ENCODE measurements around the gene TAGLN. TPM values are rescaled to one million over a fixed set of nuclear protein-coding genes. Genes with fewer than 3 reads are reported as not detected.
A peak's percentile ranks its signal among the peaks of the same experiment; 100 is the strongest.

Gene TAGLN
- total RNA-seq, 1 experiment from 2014 or later: 912 TPM

GRCh38 chr11:117223741-117224689 is 24.8 kb downstream of the TAGLN start:
- in situ Hi-C loops (cut with HindIII; ENCODE audit: low sequenced_read_pairs): no loop called here
- DNase-seq (ENCODE audit: low spot score): no peak

GRCh38 chr11:117225553-117226170 is 26.5 kb downstream of the TAGLN start:
- in situ Hi-C loops (cut with HindIII; ENCODE audit: low sequenced_read_pairs): no loop called here
- DNase-seq (ENCODE audit: low spot score): no peak

- in situ Hi-C loops (cut with HindIII; ENCODE audit: low sequenced_read_pairs): no loop called here
- peak; percentile 91 for DNase-seq (ENCODE audit: low spot score)
Observed at GRCh38 chr11:117226388-117227385, 27.5 kb downstream of the TAGLN start.

GRCh38 chr11:117228091-117228490 is 28.9 kb downstream of the TAGLN start:
- in situ Hi-C loops (cut with HindIII; ENCODE audit: low sequenced_read_pairs): no loop called here

GRCh38 chr11:117229411-117229810 is 30.2 kb downstream of the TAGLN start:
- DNase-seq (ENCODE audit: low spot score): no peak
- in situ Hi-C loops (cut with HindIII; ENCODE audit: low sequenced_read_pairs): no loop called here

More at GRCh38 chr11:117228091-117228490, 28.9 kb downstream of the TAGLN start:
- no peak for DNase-seq (ENCODE audit: low spot score)

- no peak for DNase-seq (ENCODE audit: low spot score)
- in situ Hi-C loops (cut with HindIII; ENCODE audit: low sequenced_read_pairs): no loop called here
Observed at GRCh38 chr11:117229931-117230285, 30.7 kb downstream of the TAGLN start.

GRCh38 chr11:117230286-117230961 is 31.3 kb downstream of the TAGLN start:
- in situ Hi-C loops (cut with HindIII; ENCODE audit: low sequenced_read_pairs): no loop called here

GRCh38 chr11:117230999-117231841 is 32.0 kb downstream of the TAGLN start:
- in situ Hi-C loops (cut with HindIII; ENCODE audit: low sequenced_read_pairs): no loop called here
- DNase-seq (ENCODE audit: low spot score): peak; percentile 15

More at GRCh38 chr11:117230286-117230961, 31.3 kb downstream of the TAGLN start:
- no peak for DNase-seq (ENCODE audit: low spot score)

GRCh38 chr11:117231842-117232091 is 32.6 kb downstream of the TAGLN start, which contains the start of gene PCSK7:
TSS of gene PCSK7 (minus strand) at chr11:117232073. CDS start at chr11:117229844, 2,229 bp downstream.
- DNase-seq (ENCODE audit: low spot score): no peak
- in situ Hi-C loops (cut with HindIII; ENCODE audit: low sequenced_read_pairs): no loop called here

GRCh38 chr11:117232092-117232878 is 33.1 kb downstream of the TAGLN start, which contains the start of gene RNF214:
TSS of gene RNF214 (plus strand) at chr11:117232671. CDS start at chr11:117234273, 1,602 bp downstream.
- in situ Hi-C loops (cut with HindIII; ENCODE audit: low sequenced_read_pairs): no loop called here
- peak; percentile 77 for DNase-seq (ENCODE audit: low spot score)

GRCh38 chr11:117232911-117233409 is 33.8 kb downstream of the TAGLN start:
- in situ Hi-C loops (cut with HindIII; ENCODE audit: low sequenced_read_pairs): no loop called here
- DNase-seq (ENCODE audit: low spot score): no peak

- in situ Hi-C loops (cut with HindIII; ENCODE audit: low sequenced_read_pairs): no loop called here
- no peak for DNase-seq (ENCODE audit: low spot score)
Observed at GRCh38 chr11:117238221-117238620, 39.1 kb downstream of the TAGLN start.

GRCh38 chr11:117239295-117239694 is 40.1 kb downstream of the TAGLN start:
- in situ Hi-C loops (cut with HindIII; ENCODE audit: low sequenced_read_pairs): no loop called here
- DNase-seq (ENCODE audit: low spot score): no peak

- in situ Hi-C loops (cut with HindIII; ENCODE audit: low sequenced_read_pairs): no loop called here
Observed at GRCh38 chr11:117248341-117248740, 49.2 kb downstream of the TAGLN start.

GRCh38 chr11:117249571-117249970 is 50.4 kb downstream of the TAGLN start:
- DNase-seq (ENCODE audit: low spot score): no peak
- in situ Hi-C loops (cut with HindIII; ENCODE audit: low sequenced_read_pairs): no loop called here

More at GRCh38 chr11:117248341-117248740, 49.2 kb downstream of the TAGLN start:
- DNase-seq (ENCODE audit: low spot score): no peak

GRCh38 chr11:117251506-117251905 is 52.3 kb downstream of the TAGLN start:
- no peak for DNase-seq (ENCODE audit: low spot score)
- in situ Hi-C loops (cut with HindIII; ENCODE audit: low sequenced_read_pairs): no loop called here

- in situ Hi-C loops (cut with HindIII; ENCODE audit: low sequenced_read_pairs): no loop called here
- DNase-seq (ENCODE audit: low spot score): no peak
Observed at GRCh38 chr11:117255966-117256365, 56.8 kb downstream of the TAGLN start.
